Endodermal cell (in vitro differentiated cells): ENCODE data around the gene OR12D3. TPM values are rescaled to one million over a fixed set of nuclear protein-coding genes. Genes with fewer than 3 reads are reported as not detected.

ENCODE experiments used
- DNase-seq: peaks from one replicate; pipeline ENCODE4 v3.0.0-alpha.2; 2017
- H3K27ac ChIP-seq: 2 replicates; pipeline ENCODE4 v1.5.1; 2013; ENCODE audit warnings: mild to moderate bottlenecking, low read depth, low read length, moderate library complexity
- H3K27me3 ChIP-seq: 2 replicates; pipeline ENCODE4 v1.6.1; 2013; ENCODE audit warnings: mild to moderate bottlenecking, low read length, moderate library complexity; ENCODE audit not compliant: insufficient read depth, control insufficient read depth, poor library complexity, severe bottlenecking
- H3K36me3 ChIP-seq: 2 replicates; pipeline ENCODE4 v1.7.0; 2013; ENCODE audit warnings: mild to moderate bottlenecking, low read length, moderate library complexity; ENCODE audit not compliant: control insufficient read depth, insufficient read depth
- H3K4me1 ChIP-seq: one replicate; pipeline ENCODE4 v1.7.0; 2013; ENCODE audit warnings: low read length; ENCODE audit not compliant: control insufficient read depth, insufficient read depth
- H3K4me3 ChIP-seq: 2 replicates; pipeline ENCODE4 v1.5.1; 2013; ENCODE audit warnings: mild to moderate bottlenecking, low read length, moderate library complexity
- H3K9ac ChIP-seq: 2 replicates; pipeline ENCODE4 v1.6.1; 2013; ENCODE audit warnings: mild to moderate bottlenecking, low read length, moderate library complexity; ENCODE audit not compliant: poor library complexity, severe bottlenecking; ENCODE audit errors: extremely low read depth
- H3K9me3 ChIP-seq: 2 replicates; pipeline ENCODE4 v1.6.1; 2013; ENCODE audit warnings: mild to moderate bottlenecking, low read length, moderate library complexity; ENCODE audit not compliant: control insufficient read depth
- H3K27ac Mint-ChIP-seq: 2 replicates; pipeline ENCODE4 v1.8.0; 2020; ENCODE audit warnings: mixed read lengths
- H3K27me3 Mint-ChIP-seq: 2 replicates; pipeline ENCODE4 v1.8.0; 2021; ENCODE audit warnings: mild to moderate bottlenecking, mixed read lengths; ENCODE audit not compliant: insufficient read depth
- H3K36me3 Mint-ChIP-seq: 2 replicates; pipeline ENCODE4 v1.8.0; 2020; ENCODE audit warnings: low read depth, mixed read lengths
- H3K4me1 Mint-ChIP-seq: 2 replicates; pipeline ENCODE4 v1.8.0; 2020; ENCODE audit warnings: mixed read lengths
- H3K4me3 Mint-ChIP-seq: 2 replicates; pipeline ENCODE4 v1.8.0; 2020; ENCODE audit warnings: mild to moderate bottlenecking, moderate library complexity, mixed read lengths
- H3K9me3 Mint-ChIP-seq: 2 replicates; pipeline ENCODE4 v1.8.0; 2020; ENCODE audit warnings: mild to moderate bottlenecking, mixed read lengths
- CTCF ChIP-seq: fragments of 200-600 bp; sonication (generic); conservative IDR thresholded peaks from 2 replicates; pipeline ENCODE4 v1.5.0; 2021; ENCODE audit warnings: antibody characterized with exemption, mild to moderate bottlenecking
- WGBS, 2 experiments: methylation state at CpG; one replicate each; pipeline versions ENCODE4 v1.1.5 to v1.1.7; 2013; ENCODE audit warnings: missing lambda C conversion rate in 2 of 2, mixed read lengths in 1 of 2; ENCODE audit not compliant: insufficient coverage in 1 of 2, insufficient read length in 1 of 2; 5-methylcytosine and 5-hydroxymethylcytosine counted together
- long read RNA-seq, 4 experiments: library from polyadenylated mRNA in 2 of 4; library from RNA in 1 of 4; library from capped mRNA in 1 of 4; stranded (forward) in 3 of 4; unstranded in 1 of 4; transcript quantifications; one replicate each; pipeline ENCODE4 v2.0.0, GENCODE V29; 2020 to 2021; ENCODE audit warnings: inconsistent platforms in 1 of 4
- polyA plus RNA-seq, 2 experiments: library from polyadenylated mRNA; stranded (reverse); fragments of 50-300 nt; gene quantifications; one replicate each; pipeline ENCODE4 v1.2.3, GENCODE V29; 2013
- total RNA-seq, 2 donors: library from RNA; stranded (reverse); fragmentation: NEBNext Ultra II Directional in 1 of 2; extraction: Animal tissue kit (Norgen Biotek cat#: 25700) in 1 of 2; gene quantifications; 2 replicates in 1 of 2; 3 replicates in 1 of 2; pipeline ENCODE4 v1.2.1, GENCODE V29; 2021

OR12D3 gene
- total RNA-seq = not detected
- not detected for polyA plus RNA-seq (2013, experiment 1 of 2)
- not detected for polyA plus RNA-seq (2013, experiment 2 of 2)
- long read RNA-seq, experiment 1 = 0 reads
- long read RNA-seq, experiment 2 = 0 reads
- long read RNA-seq, experiment 3 = 0 reads
- long read RNA-seq, experiment 4 = 0 reads

- peaks cover 5% of the 10 kb centered on the region for H3K9me3 ChIP-seq
- no peaks in the 10 kb centered on the region for H3K36me3 ChIP-seq
- DNase-seq = no peak
- Mint-ChIP-seq H3K36me3 (no peaks in the 10 kb centered on the region), H3K9me3 (no peaks in the 10 kb centered on the region), H3K4me3 (no peak within 1 kb of the TSS), H3K27me3 (no peaks in the 10 kb centered on the region), H3K4me1 (no peaks in the 10 kb centered on the region), H3K27ac (no peak within 1 kb of the TSS)
- WGBS, 2 experiments = no CpG with 5 or more reads among the region's 1 CpG
- H3K9ac ChIP-seq = no peak within 1 kb of the TSS
- no peak within 1 kb of the TSS for H3K4me3 ChIP-seq
- H3K27me3 ChIP-seq = no peaks in the 10 kb centered on the region
- H3K4me1 ChIP-seq = no peaks in the 10 kb centered on the region
- TF ChIP-seq CTCF = no peak
- H3K27ac ChIP-seq = no peak within 1 kb of the TSS
Measured at GRCh38 chr6:29375191-29375590, at the start of gene OR12D3. OR12D3 (minus strand) TSS chr6:29375291; CDS start chr6:29375287, 4 bp downstream.

GRCh38 chr6:29424575-29424974 is 49.5 kb upstream of the OR12D3 start:
- no peaks in the 10 kb centered on the region for H3K27me3 Mint-ChIP-seq
- Histone ChIP-seq H3K4me1 (no peaks in the 10 kb centered on the region), H3K9ac (no peak overlapping the region), H3K9me3 (no peaks in the 10 kb centered on the region), H3K27ac (no peak overlapping the region), H3K27me3 (no peaks in the 10 kb centered on the region), H3K36me3 (no peaks in the 10 kb centered on the region), H3K4me3 (no peak overlapping the region)
- WGBS, 2 experiments = 91% methylated on average over 2 of the region's 2 CpGs; no CpG with 5 or more reads in 1 of the 2 experiments
- no peak overlapping the region for H3K27ac Mint-ChIP-seq
- no peaks in the 10 kb centered on the region for H3K36me3 Mint-ChIP-seq
- H3K4me1 Mint-ChIP-seq = no peaks in the 10 kb centered on the region
- no peaks in the 10 kb centered on the region for H3K9me3 Mint-ChIP-seq
- no peak for DNase-seq
- no peak for TF ChIP-seq CTCF
- H3K4me3 Mint-ChIP-seq = no peak overlapping the region

GRCh38 chr6:29424168-29424567 is 49.1 kb upstream of the OR12D3 start:
- no peak overlapping the region for H3K4me3 Mint-ChIP-seq
- WGBS, 2 experiments = 90 to 97% methylated on average over 2 of the region's 2 CpGs
- no peak overlapping the region for H3K9ac ChIP-seq
- no peak for DNase-seq
- H3K27me3 ChIP-seq = no peaks in the 10 kb centered on the region
- no peaks in the 10 kb centered on the region for H3K36me3 ChIP-seq
- no peaks in the 10 kb centered on the region for H3K27me3 Mint-ChIP-seq
- no peak overlapping the region for H3K4me3 ChIP-seq
- H3K27ac Mint-ChIP-seq = no peak overlapping the region
- no peaks in the 10 kb centered on the region for H3K4me1 Mint-ChIP-seq
- no peak overlapping the region for H3K27ac ChIP-seq
- no peaks in the 10 kb centered on the region for H3K36me3 Mint-ChIP-seq
- H3K9me3 ChIP-seq = no peaks in the 10 kb centered on the region
- no peak for TF ChIP-seq CTCF
- no peaks in the 10 kb centered on the region for H3K4me1 ChIP-seq
- no peaks in the 10 kb centered on the region for H3K9me3 Mint-ChIP-seq
